ENCODE measurements around the gene DCLK2.

GRCh38 chr4:150145946-150146340, 67.7 kb downstream of the DCLK2 start:
- TF ChIP-seq POLR2A (IDR thresholded peaks at IDR 0.05), result no peak
- TF ChIP-seq CTCF (IDR thresholded peaks at IDR 0.05), result no peak

Data from right lobe of liver (tissue), 4 donors.